Uterus (tissue), 4 donors: ENCODE results near the gene HTR3C. TPM values are rescaled to one million over a fixed set of nuclear protein-coding genes. Genes with fewer than 3 reads are reported as not detected.

Source experiments
- DNase-seq, 2 donors: peaks; one replicate each; pipeline ENCODE4 v3.0.0-alpha.2; 2019 to 2020
- H3K27ac ChIP-seq, 2 donors: fragments of 200-600 bp; sonication (generic); 1 replicate in 1 of 2; 2 replicates in 1 of 2; pipeline ENCODE4 v1.5.1; 2016 to 2018
- H3K27me3 ChIP-seq, 2 donors: fragments of 200-600 bp; sonication (generic); one replicate each; pipeline ENCODE4 v1.5.1; 2018 to 2019; ENCODE audit warnings: control low read depth in 1 of 2
- H3K36me3 ChIP-seq, 2 donors: fragments of 200-600 bp; sonication (generic); one replicate each; pipeline ENCODE4 v1.5.1; 2019; ENCODE audit warnings: control low read depth in 1 of 2
- H3K4me1 ChIP-seq, 2 donors: fragments of 200-600 bp; sonication (generic); one replicate each; pipeline ENCODE4 v1.5.1; 2018 to 2019; ENCODE audit warnings: control low read depth in 1 of 2
- H3K4me3 ChIP-seq, 2 donors: fragments of 200-600 bp; sonication (generic); 1 replicate in 1 of 2; 2 replicates in 1 of 2; pipeline ENCODE4 v1.5.1; 2018 to 2019; ENCODE audit warnings: mild to moderate bottlenecking in 1 of 2
- H3K9me3 ChIP-seq, 2 donors: fragments of 200-600 bp; sonication (generic); one replicate each; pipeline ENCODE4 v1.5.1; 2019; ENCODE audit warnings: control low read depth in 1 of 2
- POLR2A ChIP-seq, 2 donors: fragments of 450-650 bp; IDR thresholded peaks; one replicate each; pipeline ENCODE4 v1.6.1; 2016; ENCODE audit warnings: antibody characterized with exemption in 2 of 2, mild to moderate bottlenecking in 1 of 2, moderate library complexity in 1 of 2
- intact Hi-C: fragments of 100-400 bp; cut with DNase I; formaldehyde crosslinking; loops from one replicate; pipeline ENCODE4 v1.15.1; 2023; ENCODE audit warnings: low total_unique reads
- total RNA-seq, 4 donors: library from RNA; depleted of rRNA in 3 of 4; stranded (reverse); fragments of >200 nt in 3 of 4; gene quantifications; one replicate each; pipeline versions ENCODE4 v1.1.0 to v1.2.4, GENCODE V29; 2014 to 2023
- TF ChIP-seq, protein P1 (sequence below), 4 experiments: fragments of 200-600 bp in 2 of 4; fragments of 450-650 bp in 2 of 4; sonication (generic) in 2 of 4; IDR thresholded peaks; one replicate each; pipeline ENCODE4 v1.5.1; 2016 to 2019; ENCODE audit warnings: antibody characterized with exemption in 4 of 4, mild to moderate bottlenecking in 2 of 4, moderate library complexity in 1 of 4
- donor health status: DM: yes; HTN: yes; CAD: no.

HTR3C gene
- total RNA-seq, 4 donors from 2014 or later = 0.29 TPM; not detected in 3

DNA sequence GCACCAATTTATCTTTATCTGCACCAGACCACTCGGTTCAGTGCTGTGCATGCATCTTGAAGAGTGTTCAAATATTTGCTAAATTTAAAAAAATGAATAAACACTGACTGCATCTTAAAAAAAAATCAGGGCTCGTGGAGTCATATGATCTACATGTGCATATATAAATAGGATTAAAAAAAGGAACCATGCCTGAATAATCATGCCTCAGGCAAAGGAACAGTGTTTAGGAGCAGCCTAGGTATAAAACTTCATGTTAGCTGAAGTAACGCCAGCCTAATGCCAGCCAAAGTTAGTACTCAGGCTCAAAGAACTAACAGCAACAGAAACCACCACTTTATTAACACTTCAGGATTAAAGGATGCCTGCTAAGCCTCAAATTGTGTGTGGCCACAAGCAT is 44.7 kb upstream of the HTR3C start:
- Histone ChIP-seq H3K4me3 (no peak overlapping the region), H3K27ac (no peak overlapping the region), H3K27me3 (no peaks in the 10 kb centered on the region), H3K4me1 (no peaks in the 10 kb centered on the region), H3K36me3 (no peaks in the 10 kb centered on the region), H3K9me3 (no peaks in the 10 kb centered on the region)
- TF ChIP-seq, protein P1, sequence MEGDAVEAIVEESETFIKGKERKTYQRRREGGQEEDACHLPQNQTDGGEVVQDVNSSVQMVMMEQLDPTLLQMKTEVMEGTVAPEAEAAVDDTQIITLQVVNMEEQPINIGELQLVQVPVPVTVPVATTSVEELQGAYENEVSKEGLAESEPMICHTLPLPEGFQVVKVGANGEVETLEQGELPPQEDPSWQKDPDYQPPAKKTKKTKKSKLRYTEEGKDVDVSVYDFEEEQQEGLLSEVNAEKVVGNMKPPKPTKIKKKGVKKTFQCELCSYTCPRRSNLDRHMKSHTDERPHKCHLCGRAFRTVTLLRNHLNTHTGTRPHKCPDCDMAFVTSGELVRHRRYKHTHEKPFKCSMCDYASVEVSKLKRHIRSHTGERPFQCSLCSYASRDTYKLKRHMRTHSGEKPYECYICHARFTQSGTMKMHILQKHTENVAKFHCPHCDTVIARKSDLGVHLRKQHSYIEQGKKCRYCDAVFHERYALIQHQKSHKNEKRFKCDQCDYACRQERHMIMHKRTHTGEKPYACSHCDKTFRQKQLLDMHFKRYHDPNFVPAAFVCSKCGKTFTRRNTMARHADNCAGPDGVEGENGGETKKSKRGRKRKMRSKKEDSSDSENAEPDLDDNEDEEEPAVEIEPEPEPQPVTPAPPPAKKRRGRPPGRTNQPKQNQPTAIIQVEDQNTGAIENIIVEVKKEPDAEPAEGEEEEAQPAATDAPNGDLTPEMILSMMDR (IDR thresholded peaks at IDR 0.05) = no peak
- TF ChIP-seq POLR2A (IDR thresholded peaks at IDR 0.05) = no peak
- no peak for DNase-seq
- intact Hi-C loops = no loop called here

DNA sequence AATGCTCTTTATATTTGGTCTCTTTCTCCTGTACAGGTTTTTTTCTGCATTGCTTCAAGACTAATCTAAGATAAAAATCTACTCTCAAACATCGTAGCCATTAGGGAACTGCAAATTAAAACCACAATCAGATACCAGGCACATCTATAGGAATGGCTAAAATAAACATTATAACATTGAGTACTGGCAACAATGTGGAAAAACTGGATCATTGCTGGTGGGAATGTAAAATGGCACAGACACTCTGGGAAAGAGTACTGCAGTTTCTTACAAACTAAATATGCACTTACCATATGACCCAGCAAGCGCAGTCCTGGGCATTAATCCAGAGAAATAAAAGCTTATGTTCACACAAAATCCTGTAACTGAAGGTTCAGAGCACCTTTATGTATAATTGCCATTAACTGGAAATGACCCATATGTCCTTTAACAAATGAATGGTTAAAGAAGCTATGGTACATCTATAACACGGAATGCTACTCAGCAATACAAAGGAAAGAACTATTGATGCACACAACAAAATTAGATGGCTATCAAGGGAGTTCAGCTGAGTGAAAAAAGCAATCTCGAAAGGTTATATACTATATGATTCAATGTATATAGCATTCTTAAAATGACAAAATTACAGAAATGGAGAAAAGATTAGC is 41.5 kb upstream of the HTR3C start:
- intact Hi-C loops = no loop called here
- H3K4me1 ChIP-seq = peaks cover 0 to under 1% of the 10 kb centered on the region in 2 donors
- no peaks in the 10 kb centered on the region for H3K9me3 ChIP-seq
- no peak overlapping the region for H3K27ac ChIP-seq
- H3K27me3 ChIP-seq = no peaks in the 10 kb centered on the region
- TF ChIP-seq, protein P1 (IDR thresholded peaks at IDR 0.05) = no peak
- TF ChIP-seq POLR2A (IDR thresholded peaks at IDR 0.05) = no peak
- no peaks in the 10 kb centered on the region for H3K36me3 ChIP-seq
- DNase-seq = no peak
- H3K4me3 ChIP-seq = no peak overlapping the region

DNA sequence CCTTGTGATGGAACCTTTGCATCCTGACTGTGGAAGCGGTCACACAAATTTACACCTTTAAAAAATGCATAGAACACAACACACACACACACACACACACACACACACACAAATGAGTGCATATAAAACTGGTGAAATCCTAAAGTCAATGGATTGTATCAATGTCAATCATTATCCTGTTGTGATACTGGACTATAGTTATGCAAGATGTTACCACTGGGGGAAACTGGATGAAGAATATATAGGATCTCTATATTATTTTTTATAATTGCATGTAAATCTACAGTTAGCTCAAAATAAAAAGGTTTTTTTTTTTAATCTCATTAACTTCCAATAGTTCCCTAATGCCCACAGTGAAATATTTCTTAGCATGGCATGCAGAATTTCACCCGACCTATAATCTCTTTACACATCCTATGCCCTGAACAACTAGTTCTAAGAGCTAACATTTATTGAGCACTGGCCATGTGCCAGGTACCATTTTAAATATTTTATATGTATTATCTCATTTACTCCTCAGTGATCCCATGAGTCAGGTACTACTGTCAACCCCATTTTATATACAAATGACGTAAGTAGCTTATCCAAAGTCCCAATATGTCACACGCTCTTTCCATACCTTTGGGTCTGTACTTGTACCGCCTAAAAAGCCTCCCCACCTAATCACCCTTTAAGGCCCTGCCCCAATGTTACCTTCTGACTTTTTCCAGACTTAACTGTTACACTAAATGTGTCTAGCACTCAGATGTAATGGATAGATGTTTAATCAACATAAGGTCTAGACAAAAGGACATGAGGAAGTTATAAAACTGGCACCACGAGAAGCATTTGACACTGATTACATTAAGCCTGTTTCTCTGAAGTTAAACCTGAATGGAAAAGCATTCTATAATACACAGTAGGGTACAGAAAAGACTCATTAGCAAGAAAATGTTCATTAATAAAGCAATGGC is 40.6 kb upstream of the HTR3C start:
- H3K36me3 ChIP-seq = no peaks in the 10 kb centered on the region

DNA sequence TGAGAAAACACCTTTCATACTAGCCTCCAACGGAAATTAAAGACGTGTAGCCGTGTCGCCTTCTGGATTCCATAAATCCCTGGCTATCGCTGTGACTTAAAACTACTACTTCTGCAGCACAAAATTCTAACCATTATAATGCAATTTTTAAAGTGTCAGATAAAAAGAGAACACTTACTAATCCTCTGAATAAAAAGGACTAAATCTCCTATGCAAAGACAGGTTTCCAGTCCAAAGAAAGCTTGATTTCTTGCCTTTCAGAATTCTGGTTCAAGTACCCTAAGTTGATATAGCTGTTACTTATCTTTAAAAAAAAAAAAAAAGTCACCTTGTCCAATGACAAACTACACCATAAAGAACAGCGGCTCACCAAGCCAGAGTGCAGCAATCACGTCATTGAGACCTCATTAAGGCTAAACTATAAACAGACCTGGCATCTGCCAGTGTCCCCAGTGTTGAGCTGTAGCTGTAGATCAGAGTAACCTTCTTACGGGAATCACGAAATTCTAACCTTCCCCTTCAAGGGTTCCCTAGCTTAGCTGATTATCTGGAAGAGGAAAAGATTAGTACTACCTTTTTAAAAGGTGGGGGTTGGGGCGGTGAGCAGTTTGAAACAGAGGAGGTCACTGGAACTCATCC is 37.3 kb upstream of the HTR3C start:
- no peaks in the 10 kb centered on the region for H3K9me3 ChIP-seq
- no peak overlapping the region for H3K4me3 ChIP-seq
- H3K4me1 ChIP-seq = peaks cover 0 to 9% of the 10 kb centered on the region in 2 donors
- no peaks in the 10 kb centered on the region for H3K36me3 ChIP-seq
- DNase-seq = no peak
- no peak overlapping the region for H3K27ac ChIP-seq
- TF ChIP-seq, protein P1 (IDR thresholded peaks at IDR 0.05) = no peak
- TF ChIP-seq POLR2A (IDR thresholded peaks at IDR 0.05) = no peak
- intact Hi-C loops = no loop called here
- H3K27me3 ChIP-seq = no peaks in the 10 kb centered on the region

More for the DNA sequence above, 40.6 kb upstream of the HTR3C start:
- no peaks in the 10 kb centered on the region for H3K9me3 ChIP-seq
- H3K4me1 ChIP-seq = peaks cover 0 to 9% of the 10 kb centered on the region in 2 donors
- no peaks in the 10 kb centered on the region for H3K27me3 ChIP-seq
- TF ChIP-seq, protein P1 (IDR thresholded peaks at IDR 0.05) = no peak
- no peak for TF ChIP-seq POLR2A (IDR thresholded peaks at IDR 0.05)
- no peak overlapping the region for H3K4me3 ChIP-seq
- no peak for DNase-seq
- intact Hi-C loops = no loop called here
- no peak overlapping the region for H3K27ac ChIP-seq
